ENCODE results near the gene OR5K1. TPM values are rescaled to one million over a fixed set of nuclear protein-coding genes. Genes with fewer than 3 reads are reported as not detected.

The OR5K1 gene
- total RNA-seq, 1 donor from 2014 or later: not detected

DNA sequence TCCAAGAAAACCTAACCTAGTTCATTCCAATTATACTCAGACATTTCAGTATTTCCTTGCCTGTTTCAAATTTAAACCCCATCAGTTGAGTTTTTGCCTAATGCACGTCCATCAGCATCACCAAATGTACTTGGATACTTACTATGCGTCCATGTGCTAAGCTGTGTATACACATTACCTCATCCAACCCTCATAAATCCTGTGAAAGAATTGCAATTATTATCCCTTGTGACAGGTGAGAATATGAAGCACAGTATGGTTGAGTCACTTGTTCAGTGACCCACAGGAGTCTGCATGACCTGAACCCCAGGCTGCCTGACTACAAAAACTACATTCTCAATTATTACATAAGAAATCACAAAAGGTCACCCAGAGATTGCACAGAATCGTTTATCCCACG, 37.0 kb downstream of the OR5K1 start:
- no peak overlapping the region for H3K4me3 Mint-ChIP-seq (ENCODE audit: unreplicated experiment)
- Histone ChIP-seq H3K9me3 (ENCODE audit: insufficient read depth, low read depth, low read length) (no peaks in the 10 kb centered on the region), H3K79me2 (ENCODE audit: insufficient read depth, low read length) (no peaks in the 10 kb centered on the region), H4K20me1 (ENCODE audit: insufficient read depth, low read length) (no peaks in the 10 kb centered on the region), H2AFZ (ENCODE audit: low read depth, low read length) (no peak overlapping the region), H3K4me3 (ENCODE audit: insufficient read depth, low read depth, low read length) (no peak overlapping the region), H3K36me3 (ENCODE audit: insufficient read depth, low read length) (no peaks in the 10 kb centered on the region), H3K27ac (ENCODE audit: low read depth, low read length) (no peak overlapping the region), H3K9ac (ENCODE audit: low read length) (no peak overlapping the region), H3K4me1 (ENCODE audit: insufficient read depth, low read length) (no peaks in the 10 kb centered on the region), H3K4me2 (ENCODE audit: low read length) (no peak overlapping the region), H3K27me3 (ENCODE audit: insufficient read depth, low read length) (no peaks in the 10 kb centered on the region)
- H3K27me3 Mint-ChIP-seq (ENCODE audit: low read depth, unreplicated experiment): no peaks in the 10 kb centered on the region
- no peak for FAIRE-seq
- H3K9me3 Mint-ChIP-seq (ENCODE audit: unreplicated experiment): no peaks in the 10 kb centered on the region
- DNase-seq (ENCODE audit: low read depth): no peak
- no peaks in the 10 kb centered on the region for H3K36me3 Mint-ChIP-seq (ENCODE audit: low read depth, unreplicated experiment)
- H3K4me1 Mint-ChIP-seq (ENCODE audit: low read depth, unreplicated experiment): no peaks in the 10 kb centered on the region
- no peak for TF ChIP-seq EZH2 (IDR thresholded peaks at IDR 0.05; ENCODE audit: insufficient read depth, low read length)
- TF ChIP-seq, protein P1, sequence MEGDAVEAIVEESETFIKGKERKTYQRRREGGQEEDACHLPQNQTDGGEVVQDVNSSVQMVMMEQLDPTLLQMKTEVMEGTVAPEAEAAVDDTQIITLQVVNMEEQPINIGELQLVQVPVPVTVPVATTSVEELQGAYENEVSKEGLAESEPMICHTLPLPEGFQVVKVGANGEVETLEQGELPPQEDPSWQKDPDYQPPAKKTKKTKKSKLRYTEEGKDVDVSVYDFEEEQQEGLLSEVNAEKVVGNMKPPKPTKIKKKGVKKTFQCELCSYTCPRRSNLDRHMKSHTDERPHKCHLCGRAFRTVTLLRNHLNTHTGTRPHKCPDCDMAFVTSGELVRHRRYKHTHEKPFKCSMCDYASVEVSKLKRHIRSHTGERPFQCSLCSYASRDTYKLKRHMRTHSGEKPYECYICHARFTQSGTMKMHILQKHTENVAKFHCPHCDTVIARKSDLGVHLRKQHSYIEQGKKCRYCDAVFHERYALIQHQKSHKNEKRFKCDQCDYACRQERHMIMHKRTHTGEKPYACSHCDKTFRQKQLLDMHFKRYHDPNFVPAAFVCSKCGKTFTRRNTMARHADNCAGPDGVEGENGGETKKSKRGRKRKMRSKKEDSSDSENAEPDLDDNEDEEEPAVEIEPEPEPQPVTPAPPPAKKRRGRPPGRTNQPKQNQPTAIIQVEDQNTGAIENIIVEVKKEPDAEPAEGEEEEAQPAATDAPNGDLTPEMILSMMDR (IDR thresholded peaks at IDR 0.05; ENCODE audit: insufficient read depth, low read depth, low read length): no peak
- H3K27ac Mint-ChIP-seq (ENCODE audit: unreplicated experiment): no peak overlapping the region

DNA sequence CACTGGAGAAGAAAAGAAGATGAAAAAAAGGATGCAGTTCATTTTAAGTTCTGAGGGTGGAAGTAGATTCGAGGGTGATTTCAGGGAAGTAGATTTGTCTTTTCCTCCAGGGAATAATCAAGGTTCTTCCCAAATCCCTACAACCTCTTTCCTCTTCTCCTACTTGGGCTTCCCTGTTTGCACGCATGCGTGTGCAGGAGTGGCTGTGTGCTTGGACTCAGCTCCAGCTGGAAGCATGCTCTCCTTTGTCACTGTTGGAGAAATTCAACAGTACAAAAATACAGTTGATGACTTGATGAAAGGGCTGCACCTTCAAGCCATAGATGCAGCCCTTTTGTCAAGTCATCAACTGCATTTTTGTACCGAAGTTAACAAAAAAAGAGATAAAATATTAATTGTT, 38.3 kb downstream of the OR5K1 start:
- no peak overlapping the region for H2AFZ ChIP-seq (ENCODE audit: low read depth, low read length)
- Mint-ChIP-seq H3K36me3 (ENCODE audit: low read depth, unreplicated experiment) (no peaks in the 10 kb centered on the region), H3K27me3 (ENCODE audit: low read depth, unreplicated experiment) (no peaks in the 10 kb centered on the region), H3K4me3 (ENCODE audit: unreplicated experiment) (no peak overlapping the region), H3K9me3 (ENCODE audit: unreplicated experiment) (no peaks in the 10 kb centered on the region), H3K27ac (ENCODE audit: unreplicated experiment) (no peak overlapping the region), H3K4me1 (ENCODE audit: low read depth, unreplicated experiment) (no peaks in the 10 kb centered on the region)
- TF ChIP-seq EZH2 (IDR thresholded peaks at IDR 0.05; ENCODE audit: insufficient read depth, low read length): no peak
- TF ChIP-seq, protein P1 (IDR thresholded peaks at IDR 0.05; ENCODE audit: insufficient read depth, low read depth, low read length): no peak
- no peaks in the 10 kb centered on the region for H4K20me1 ChIP-seq (ENCODE audit: insufficient read depth, low read length)
- no peak overlapping the region for H3K4me2 ChIP-seq (ENCODE audit: low read length)
- no peak overlapping the region for H3K4me3 ChIP-seq (ENCODE audit: insufficient read depth, low read depth, low read length)
- H3K79me2 ChIP-seq (ENCODE audit: insufficient read depth, low read length): no peaks in the 10 kb centered on the region
- H3K27ac ChIP-seq (ENCODE audit: low read depth, low read length): no peak overlapping the region
- H3K4me1 ChIP-seq (ENCODE audit: insufficient read depth, low read length): no peaks in the 10 kb centered on the region
- FAIRE-seq (no peak), DNase-seq (ENCODE audit: low read depth) (no peak)
- H3K36me3 ChIP-seq (ENCODE audit: insufficient read depth, low read length): no peaks in the 10 kb centered on the region
- no peak overlapping the region for H3K9ac ChIP-seq (ENCODE audit: low read length)
- H3K9me3 ChIP-seq (ENCODE audit: insufficient read depth, low read depth, low read length): no peaks in the 10 kb centered on the region
- H3K27me3 ChIP-seq (ENCODE audit: insufficient read depth, low read length): no peaks in the 10 kb centered on the region

DNA sequence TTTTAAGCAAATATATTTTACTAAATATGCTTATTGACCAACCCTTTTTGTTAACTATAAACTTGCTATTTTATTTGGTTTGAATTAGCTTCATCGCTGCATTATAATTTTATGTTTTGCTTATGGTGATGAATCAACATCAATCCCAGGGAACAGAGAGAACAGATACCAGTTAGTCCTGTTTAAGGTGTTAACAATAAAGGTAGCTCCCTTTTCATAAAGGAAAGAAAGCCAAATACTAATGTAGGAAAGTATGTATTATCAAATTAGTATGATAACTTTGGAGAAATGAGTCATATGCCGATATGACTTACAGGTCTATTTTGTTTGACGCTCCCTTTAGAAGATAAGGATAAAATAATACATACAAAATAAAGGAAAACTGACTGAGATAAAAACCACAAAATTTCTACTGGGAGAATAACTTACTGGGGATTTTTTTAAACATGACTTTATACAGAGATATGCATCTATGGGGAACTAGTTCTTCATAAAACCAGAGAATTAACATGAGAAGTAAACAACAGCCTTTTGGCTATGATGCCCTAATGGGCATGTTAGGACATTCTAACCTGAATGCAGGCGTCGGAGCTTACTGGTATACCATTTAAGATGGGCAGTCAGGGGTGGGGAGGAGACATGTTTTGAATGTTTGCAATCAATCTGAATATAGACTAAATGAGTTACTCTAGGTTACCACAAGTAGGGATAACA, 39.0 kb downstream of the OR5K1 start:
- H3K9me3 Mint-ChIP-seq (ENCODE audit: unreplicated experiment): no peaks in the 10 kb centered on the region
- no peak overlapping the region for H3K4me3 Mint-ChIP-seq (ENCODE audit: unreplicated experiment)
- H3K27ac ChIP-seq (ENCODE audit: low read depth, low read length): no peak overlapping the region
- no peaks in the 10 kb centered on the region for H3K9me3 ChIP-seq (ENCODE audit: insufficient read depth, low read depth, low read length)
- no peak overlapping the region for H2AFZ ChIP-seq (ENCODE audit: low read depth, low read length)
- FAIRE-seq (no peak), DNase-seq (ENCODE audit: low read depth) (no peak)
- no peaks in the 10 kb centered on the region for H3K79me2 ChIP-seq (ENCODE audit: insufficient read depth, low read length)
- H3K27me3 ChIP-seq (ENCODE audit: insufficient read depth, low read length): no peaks in the 10 kb centered on the region
- H3K4me2 ChIP-seq (ENCODE audit: low read length): no peak overlapping the region
- TF ChIP-seq, protein P1 (IDR thresholded peaks at IDR 0.05; ENCODE audit: insufficient read depth, low read depth, low read length): no peak
- no peak for TF ChIP-seq EZH2 (IDR thresholded peaks at IDR 0.05; ENCODE audit: insufficient read depth, low read length)
- no peaks in the 10 kb centered on the region for H4K20me1 ChIP-seq (ENCODE audit: insufficient read depth, low read length)
- H3K9ac ChIP-seq (ENCODE audit: low read length): no peak overlapping the region
- no peaks in the 10 kb centered on the region for H3K4me1 Mint-ChIP-seq (ENCODE audit: low read depth, unreplicated experiment)
- H3K4me1 ChIP-seq (ENCODE audit: insufficient read depth, low read length): no peaks in the 10 kb centered on the region
- H3K36me3 ChIP-seq (ENCODE audit: insufficient read depth, low read length): no peaks in the 10 kb centered on the region
- no peaks in the 10 kb centered on the region for H3K36me3 Mint-ChIP-seq (ENCODE audit: low read depth, unreplicated experiment)
- no peak overlapping the region for H3K27ac Mint-ChIP-seq (ENCODE audit: unreplicated experiment)
- no peaks in the 10 kb centered on the region for H3K27me3 Mint-ChIP-seq (ENCODE audit: low read depth, unreplicated experiment)
- H3K4me3 ChIP-seq (ENCODE audit: insufficient read depth, low read depth, low read length): no peak overlapping the region
